Activated CD4-positive, alpha-beta T cell treated with anti-CD3 and anti-CD28 coated beads, Interleukin-2, amount 50 U/mL, for 24 hours (primary cell): ENCODE measurements around the gene ASIC4.
A peak's percentile ranks its signal among the peaks of the same experiment; 100 is the strongest.

ENCODE experiments used
- DNase-seq, 2 donors: peaks; one replicate each; pipeline ENCODE4 v3.0.0-alpha.2; 2020; ENCODE audit warnings: low read depth in 1 of 2, low spot score in 1 of 2

Gene ASIC4

DNA sequence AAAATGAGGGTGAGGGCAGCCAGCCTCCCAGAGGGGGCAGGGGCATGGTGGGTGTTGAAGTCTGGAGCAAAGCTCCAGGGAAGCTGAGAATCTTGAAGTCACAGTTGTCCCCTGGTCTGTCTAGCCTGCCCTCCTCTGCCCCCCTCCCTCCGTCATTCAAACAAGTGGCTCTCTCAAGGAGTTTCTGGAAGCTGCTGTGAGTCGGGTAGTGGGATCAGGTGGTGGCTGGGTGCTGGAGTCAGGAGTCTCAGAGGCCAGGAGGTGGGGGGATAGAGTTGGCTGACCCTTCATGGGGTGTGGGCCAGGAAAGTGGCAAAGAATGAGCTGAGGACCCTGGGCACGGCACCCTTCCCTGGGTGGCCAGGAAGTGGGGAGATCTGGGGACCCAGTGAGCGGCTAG lies 495 bp upstream of the ASIC4 start:
- DNase-seq: no peak

DNA sequence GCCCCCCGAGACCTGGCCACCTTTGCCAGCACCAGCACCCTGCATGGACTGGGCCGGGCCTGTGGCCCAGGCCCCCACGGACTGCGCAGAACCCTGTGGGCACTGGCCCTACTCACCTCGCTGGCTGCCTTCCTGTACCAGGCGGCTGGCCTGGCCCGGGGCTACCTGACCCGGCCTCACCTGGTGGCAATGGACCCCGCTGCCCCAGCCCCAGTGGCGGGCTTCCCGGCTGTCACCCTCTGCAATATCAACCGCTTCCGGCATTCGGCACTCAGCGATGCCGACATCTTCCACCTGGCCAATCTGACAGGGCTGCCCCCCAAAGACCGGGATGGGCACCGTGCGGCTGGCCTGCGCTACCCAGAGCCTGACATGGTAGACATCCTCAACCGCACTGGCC lies 554 bp downstream of the ASIC4 start:
- DNase-seq: no peak

DNA sequence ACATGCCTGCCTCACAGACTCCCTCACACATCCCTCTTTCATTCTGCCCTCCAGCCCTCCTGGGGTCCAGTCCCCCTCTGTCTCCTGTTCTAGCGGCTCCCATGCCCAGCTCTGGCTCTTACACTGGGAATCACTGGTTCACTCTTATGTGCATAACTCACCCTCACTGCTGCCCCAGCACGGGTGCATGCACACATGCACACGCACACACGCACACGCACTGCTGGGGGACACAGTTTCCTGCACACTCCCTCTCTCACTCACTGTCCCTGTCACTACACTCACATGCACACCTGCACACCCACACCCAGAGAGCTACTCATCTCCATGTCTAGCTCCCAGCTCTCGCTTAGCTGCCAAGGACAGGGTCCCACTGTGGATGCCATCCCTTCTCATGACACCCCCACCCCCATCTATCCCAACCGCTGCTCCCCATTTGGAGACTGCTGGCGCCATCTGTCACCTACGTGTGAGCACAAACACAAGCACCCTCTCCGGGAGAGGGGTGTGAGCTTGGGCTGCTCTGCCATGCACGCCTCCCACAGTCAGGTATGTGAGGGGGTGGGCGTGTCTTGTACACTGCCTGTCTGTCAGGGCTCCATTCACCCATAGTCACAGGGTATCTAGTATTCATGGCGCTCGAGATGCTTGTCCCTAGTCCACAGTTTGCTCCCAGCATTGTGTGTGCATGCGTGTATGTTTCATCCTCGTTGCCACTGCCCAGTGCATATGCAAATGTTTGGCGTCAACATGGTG lies 1.8 kb downstream of the ASIC4 start:
- DNase-seq: no peak

DNA sequence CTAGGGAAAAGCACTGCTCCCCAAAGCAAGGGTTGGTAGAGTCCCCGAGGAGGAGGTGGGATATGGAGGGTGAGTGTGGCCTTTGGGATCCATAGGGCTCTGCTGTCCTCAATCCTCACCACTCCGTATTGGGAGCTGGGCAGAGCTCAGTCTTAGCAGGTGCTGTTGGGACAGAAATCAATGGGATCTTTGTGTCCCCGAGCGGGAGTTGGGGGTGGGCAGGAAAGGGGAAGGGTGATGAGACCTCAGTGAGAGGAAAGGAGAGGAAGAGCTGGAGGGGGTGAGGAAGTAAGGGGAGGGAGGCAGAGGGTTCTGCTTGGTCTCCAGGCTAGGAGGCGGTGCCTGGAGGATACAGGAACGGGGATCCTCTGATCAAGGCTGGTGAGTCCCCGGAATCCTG lies 2.6 kb downstream of the ASIC4 start:
- DNase-seq: no peak

DNA sequence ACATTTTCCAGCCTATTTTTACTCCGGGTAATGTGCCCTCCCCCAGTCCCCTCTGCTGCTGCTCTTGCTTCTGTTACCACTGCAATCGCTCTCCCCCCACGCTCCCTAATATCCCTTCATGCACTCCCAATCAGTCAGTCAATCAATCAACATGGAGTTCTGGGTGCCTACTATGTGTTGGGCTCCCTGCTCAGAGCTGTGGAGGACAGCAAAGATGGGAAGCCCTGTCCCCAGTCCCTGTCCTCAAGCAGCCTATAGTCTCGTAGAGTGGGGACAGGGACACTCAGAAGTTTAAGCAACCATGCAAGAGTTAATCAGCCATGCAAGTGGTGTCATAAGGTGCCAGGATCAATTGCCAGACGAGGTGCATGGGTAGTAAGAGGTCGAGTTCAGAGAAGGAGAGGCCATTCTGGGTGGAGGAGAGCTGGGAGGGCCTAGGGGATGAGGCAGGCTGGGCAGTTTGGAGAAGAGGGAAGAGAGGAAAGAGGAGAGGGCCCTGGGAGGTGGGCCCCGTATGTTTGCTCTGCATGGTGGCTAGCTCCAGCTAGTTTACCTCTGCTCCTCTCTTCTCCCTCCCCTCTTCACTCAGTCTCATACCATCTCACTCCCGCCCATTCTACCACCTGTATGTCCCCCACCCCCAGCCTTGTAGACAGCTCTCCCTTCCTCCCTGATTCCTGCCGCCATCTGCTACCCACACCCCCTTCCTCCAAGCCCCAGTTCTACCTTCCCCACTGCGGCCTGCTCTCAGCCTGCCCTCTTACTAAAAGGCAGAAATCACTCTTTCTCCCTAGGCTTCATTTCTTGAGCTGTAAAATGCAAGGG lies 3.9 kb downstream of the ASIC4 start:
- no peak for DNase-seq

DNA sequence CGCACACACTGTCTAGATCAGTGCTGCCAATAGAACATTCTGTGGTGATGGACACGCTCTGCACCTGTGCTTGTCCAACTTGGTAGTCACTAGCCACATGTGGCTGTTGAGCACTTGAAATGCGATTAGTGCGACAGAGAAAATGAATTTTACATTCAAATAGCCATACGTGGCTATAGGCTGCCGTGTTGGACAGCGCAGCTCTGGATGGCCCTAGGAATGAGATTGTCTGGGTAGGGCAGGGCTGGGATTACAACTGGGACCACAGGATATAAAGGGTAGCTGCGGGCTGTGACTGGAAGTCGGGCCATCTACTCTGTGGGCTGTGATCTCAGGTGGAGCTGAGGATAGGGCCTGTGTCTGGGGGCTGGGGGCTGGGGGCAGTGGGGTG lies 5.2 kb downstream of the ASIC4 start:
- DNase-seq: no peak

DNA sequence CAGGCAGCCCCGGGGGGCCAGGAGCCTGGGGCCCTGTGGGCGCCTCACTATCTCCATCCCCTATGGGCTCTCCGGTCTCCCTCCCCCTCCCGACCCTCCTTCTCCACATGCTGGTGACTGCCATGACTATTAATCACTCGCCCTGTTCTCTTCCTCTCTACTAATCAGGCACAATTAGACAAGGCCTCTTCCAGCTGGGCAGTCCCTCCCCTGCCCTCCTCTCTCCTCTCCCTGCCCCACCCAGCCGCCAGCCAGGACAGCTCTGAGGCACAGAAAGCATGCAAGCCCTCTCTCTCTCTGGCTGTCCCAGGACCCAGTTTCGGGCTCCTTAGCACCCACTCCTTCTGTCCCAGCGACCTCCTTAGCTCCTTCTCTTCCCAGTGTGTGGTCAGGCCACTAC lies 5.8 kb downstream of the ASIC4 start:
- no peak for DNase-seq

DNA sequence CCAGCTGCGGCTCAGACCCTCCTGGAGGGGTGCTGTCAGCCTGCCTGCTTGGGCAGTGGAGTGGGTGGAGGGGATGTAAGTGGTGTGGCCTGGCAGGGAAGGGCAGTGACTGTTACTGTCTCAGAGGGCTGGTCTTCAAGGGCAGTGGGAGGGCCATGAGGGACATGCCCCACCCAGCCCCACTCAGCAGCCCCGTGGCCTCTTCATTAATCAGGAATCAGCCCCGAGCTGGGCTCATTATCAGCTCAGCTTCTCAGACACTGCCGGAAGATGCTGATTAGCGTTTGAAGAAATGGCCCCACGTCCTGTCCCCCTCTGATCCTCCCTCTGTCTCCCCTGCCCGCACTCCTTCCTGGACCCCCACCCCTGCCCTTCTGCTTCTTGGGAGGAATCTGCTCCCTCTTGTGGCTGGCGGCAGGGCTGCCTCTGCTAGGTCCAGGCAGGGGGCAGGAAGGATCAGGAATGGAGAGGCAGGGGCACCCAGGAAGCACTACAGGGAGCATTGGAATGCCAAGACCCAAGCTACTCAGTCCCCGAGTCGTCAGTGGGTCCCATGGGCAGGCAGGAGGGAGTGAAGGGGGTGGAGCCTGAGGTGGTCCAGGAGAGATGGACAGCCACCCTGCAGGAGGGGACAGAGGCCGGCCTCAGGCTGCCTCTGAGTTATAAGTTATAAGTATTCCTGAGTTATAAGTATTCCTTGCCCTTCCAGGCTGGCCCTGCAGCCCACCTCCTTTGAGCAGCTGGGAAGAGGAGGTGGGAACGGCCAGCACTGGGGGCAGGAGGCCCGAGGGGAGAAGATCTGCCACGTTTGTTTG lies 7.0 kb downstream of the ASIC4 start:
- DNase-seq: no peak

DNA sequence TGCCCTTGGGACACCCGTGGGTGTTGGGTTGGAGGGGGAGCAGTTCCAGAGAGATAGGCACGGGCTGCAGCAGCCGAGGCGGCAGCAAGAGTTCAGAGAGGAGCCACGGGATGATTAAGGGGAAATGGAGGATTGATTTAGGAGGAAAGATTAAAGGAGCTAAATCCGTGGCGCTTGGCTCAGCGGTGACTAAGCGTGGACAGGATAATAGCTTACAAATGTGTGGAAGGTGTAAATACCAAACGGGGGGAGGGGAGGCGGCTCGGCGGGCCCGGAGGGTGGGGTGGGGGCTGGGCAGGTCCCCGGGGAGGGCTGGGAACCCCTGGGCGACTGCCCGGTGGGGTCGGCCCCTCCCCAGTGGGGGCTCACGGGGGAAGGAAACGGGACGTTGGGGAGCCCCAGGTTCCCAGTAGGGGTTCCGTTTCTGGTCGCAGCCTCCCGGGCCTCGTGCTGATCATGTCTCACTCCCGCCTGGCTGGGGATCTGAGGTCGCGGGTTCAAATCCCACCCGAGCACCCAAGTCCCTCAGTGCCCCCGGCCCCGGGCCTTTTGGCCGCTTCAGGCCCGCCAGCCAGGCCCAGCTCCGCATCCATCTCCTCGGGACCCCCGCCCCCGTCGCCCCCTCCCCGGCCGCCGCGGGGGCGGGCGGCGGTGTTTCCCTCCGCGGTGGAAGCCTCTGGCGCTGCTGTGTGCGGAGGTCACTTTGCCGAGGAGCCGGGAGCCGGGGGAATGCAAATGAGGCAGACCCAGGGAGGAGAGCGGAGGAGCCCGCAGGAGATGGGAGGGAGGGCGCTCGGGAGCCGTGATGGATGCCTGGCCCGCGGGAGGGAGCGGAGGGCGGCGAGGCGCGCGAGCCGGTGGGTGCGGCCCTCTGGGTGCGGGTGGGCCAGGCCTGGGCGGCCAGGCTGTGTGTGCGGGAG lies 8.1 kb downstream of the ASIC4 start:
- no peak for DNase-seq

DNA sequence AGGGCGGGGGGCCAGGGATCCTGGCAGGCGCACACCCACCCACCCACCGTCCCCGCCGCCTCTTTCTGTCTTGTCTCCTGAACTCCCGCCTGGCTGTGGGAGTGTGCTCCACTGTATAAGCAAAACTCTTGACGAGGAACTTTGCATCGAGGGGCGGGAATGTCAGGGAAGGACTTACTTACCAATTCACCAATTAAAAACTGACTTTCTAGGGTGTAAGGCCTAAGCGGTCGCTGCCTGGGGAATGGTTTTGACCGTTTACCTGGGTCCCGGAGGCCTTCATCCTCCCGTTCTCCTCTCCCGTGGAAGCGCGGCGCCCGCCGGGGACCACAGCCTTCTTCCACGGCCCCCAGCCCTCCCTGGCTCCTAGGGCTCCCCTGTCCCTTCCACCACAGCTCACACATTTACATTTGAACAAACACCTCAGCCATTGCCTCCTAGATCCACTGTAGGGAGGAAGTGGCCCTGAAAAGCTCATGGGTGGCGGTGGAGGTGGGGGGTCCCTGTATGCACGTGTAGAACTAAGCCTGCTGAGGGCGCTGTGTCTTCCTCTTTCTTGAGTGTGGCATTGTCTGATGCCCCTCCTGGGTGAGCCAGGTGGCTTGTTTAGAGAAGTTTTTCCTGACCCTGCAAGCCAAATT lies 8.9 kb downstream of the ASIC4 start:
- DNase-seq: no peak

DNA sequence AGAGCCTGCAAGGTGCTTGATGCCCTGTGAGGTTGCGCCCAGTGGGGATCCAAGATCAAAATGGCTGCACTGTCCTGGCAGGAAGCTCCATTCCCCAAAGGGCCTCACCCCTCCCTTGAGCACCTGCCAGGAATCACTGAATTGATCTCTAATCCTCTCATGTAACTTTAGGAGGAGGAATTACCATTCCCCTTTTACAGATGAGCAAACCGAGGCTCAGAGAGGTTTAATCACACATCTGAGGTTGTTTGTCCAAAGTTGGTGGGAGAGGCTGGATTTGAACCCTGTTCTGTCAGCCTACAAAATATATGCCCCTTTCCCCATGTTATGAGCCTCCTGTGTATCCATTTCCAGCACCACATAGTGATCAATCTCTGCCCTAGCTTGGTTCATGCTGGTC lies 10.5 kb downstream of the ASIC4 start:
- DNase-seq: no peak

DNA sequence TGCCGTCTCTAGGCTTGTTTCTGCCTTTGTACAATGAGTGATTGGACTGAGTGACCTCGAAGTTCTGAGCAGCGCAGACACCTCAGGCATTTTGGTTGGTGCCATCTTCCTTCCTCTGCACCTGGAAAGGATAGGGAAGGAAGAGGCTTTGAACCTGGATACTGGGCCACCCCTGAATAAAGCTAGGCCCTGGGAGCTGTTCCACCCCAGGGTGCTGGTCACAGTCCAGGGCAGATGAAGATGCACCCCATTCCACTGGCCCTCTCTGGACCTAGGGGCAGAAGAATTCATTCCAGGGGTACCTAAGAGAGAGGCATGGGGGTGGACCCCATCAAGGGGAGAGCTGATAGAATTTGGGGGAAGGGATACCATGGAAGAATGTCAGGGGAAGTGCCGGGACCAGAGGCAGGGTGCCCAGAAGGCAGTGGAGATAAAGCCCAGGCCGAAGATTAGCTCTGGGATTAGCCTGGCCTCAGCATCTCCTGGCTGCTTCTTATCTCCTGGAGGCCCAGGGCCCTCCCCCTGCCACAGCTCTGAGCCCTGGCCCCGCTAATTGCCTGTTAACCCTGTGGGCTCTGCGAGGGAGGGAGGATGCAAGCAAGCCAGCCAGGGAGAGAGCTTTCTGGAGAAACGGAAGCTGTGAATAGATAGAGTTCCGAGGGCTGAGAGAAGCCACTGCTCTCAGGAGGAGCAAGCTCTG lies 11.4 kb downstream of the ASIC4 start:
- no peak for DNase-seq

DNA sequence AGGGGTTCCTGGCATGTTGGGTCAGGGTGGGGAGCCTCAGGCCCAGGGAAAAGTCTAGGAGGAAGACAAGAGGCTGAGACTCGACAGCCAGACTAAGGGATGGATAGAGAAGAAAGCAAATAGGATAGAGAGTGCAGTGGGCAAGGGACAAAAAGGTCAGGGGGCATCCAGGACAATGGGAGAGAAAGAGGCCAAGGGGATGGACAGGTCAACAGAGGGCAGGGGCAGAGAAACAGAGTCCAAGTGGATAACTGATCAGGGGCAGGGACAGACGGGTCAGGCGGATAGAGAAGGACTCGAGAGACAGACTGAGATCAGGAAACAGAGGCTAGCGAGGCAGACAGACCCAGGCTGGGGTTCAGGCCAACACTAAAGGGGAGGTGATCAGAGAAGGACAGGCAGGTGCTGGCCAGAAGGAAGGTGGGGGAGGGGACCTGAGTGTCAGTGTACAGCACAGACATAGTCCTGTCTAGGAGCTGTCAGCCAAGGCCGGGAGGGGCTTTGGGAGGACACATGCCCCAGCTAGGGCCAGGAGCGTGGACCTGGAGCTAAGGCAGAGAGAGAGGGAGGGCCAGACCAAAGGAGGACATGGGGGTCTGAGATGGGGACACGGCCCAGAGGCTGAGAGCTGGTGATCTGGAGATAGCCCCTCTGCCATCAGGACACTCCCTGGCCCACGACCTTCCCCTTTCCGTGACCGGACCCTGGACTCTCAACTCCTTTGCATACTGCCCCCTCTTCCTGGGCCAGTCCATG lies 12.2 kb downstream of the ASIC4 start:
- no peak for DNase-seq

DNA sequence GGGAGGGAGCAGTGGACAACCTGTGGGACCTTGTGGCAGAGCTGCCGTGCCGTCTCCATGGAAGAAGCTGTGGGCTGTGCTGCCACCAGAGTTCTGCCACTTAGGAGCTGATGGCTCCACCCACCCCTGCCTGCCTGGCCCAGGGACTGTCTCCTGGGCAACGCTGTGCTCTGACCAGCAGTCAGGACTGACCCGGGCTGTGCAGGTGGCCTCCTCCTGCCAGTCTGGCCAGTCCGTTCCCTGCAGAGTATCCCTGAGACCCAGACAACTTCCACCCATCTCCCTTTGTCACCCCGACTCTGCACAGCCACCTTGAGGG lies 12.8 kb downstream of the ASIC4 start:
- no peak for DNase-seq

DNA sequence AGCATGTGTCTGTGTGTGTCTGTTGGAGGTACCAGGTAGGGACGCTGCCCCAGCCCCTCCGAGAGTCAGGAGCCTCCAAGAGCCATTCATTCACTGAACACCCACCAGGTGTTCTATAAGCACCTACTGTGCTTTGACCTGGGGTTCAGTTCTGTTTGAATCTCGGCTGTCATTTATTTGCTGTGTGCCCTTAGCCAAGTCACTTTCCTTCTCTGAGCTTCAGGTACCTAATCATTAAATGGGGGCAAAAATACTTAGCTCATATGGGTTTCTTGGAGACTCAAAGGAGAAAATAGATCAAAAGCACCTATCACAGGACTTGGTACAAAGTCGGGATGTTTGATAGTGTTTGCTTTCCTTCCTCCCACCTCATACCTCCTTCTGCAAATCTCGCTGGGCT lies 13.2 kb downstream of the ASIC4 start:
- DNase-seq: no peak

DNA sequence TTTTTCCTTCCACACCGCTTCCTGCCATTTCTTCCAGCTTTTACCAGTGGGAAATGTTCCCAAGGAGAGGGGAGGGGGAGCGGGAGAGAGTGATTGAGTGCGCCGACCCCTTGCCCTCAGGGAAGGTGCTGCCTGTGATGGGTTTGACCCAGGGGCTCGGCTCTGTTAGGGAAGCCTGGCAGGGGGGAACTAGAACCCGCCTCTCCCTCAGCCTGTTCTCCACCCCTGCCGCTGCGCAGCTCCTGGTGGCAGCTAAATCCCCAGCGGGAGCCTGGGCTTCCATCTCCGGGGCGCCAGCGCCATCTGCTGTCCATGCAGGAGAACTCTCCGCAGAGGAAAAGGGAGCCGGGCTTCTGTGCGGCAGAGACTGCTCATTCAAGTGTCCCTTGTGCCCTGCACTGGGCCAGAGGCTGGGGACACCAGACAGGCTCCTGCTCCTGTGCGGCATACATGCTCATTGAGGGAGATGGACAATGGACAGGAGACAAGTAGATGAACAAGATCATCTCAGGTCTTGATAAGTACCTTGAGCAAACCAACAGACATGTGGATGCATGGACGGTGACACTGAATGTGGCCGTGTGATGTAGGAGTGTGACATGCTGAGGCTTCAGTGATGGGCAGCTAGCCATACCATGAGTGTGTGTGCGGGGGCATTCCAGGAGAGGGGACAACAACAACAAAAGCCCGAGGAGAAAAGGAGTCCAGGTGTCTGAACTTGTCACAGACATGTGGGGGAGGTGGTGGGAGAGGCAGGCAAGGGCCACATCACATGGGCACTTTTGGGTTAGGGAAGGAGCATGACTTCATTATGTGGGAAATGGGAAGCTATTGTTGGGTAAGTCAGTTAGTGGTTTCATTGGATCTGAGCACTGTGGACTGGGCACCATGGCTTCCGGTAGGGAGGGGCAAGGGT lies 16.0 kb downstream of the ASIC4 start:
- DNase-seq: peak; percentile 68 to 80

DNA sequence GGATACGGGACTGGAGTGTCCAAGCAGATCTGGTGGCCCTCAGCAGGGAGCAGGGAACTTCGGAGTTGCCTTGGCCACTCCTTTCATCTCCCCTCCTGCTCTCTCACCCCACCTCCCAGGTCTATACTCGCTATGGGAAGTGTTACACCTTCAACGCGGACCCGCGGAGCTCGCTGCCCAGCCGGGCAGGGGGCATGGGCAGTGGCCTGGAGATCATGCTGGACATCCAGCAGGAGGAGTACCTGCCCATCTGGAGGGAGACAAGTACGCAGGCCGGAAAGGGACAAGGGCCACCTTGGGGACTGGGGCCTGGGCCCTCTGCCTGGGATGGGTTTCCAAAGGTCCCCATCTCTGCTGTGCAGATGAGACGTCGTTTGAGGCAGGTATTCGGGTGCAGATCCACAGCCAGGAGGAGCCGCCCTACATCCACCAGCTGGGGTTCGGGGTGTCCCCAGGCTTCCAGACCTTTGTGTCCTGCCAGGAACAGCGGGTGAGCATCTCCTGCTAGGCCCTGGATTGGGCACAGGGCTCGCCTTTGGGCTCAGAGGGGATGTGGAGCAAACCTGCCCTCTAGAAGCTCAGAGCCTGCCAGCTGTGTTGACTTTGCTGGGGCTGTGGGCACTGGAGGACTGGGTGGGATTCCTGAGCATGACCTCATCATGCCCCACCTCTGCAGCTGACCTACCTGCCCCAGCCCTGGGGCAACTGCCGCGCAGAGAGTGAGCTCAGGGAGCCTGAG lies 17.5 kb downstream of the ASIC4 start:
- no peak for DNase-seq

DNA sequence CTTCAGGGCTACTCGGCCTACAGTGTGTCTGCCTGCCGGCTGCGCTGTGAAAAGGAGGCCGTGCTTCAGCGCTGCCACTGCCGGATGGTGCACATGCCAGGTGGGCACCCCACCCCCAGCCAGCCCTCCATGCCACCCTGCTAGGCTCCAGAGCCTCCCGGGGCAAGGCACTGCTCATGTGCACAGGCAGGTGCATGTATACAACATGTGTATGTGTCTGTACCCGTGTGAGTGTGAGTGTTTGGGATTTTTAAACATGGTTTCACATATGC lies 18.0 kb downstream of the ASIC4 start:
- DNase-seq: no peak
